ENCODE measurements around the gene LMX1B.

- no peak for TF ChIP-seq CTCF (IDR thresholded peaks at IDR 0.05; ENCODE audit: poor library complexity, severe bottlenecking)
- TF ChIP-seq SMC3 (conservative IDR thresholded peaks at IDR 0.05; ENCODE audit: poor library complexity): no peak
Measured at GRCh38 chr9:126608551-126608950, 5.2 kb upstream of the LMX1B start.

Data from neural cell (in vitro differentiated cells).